Stimulated activated CD4-positive, alpha-beta T cell treated with anti-CD3 and anti-CD28 coated beads, Interleukin-1b, Interleukin-23, amount 100 ng/mL, for 4 hours (primary cell): Measurements from ENCODE around the gene SMNDC1.
A peak's percentile ranks its signal among the peaks of the same experiment; 100 is the strongest.

Experiments used
- DNase-seq, 2 donors: peaks; one replicate each; pipeline ENCODE4 v3.0.0-alpha.2; 2020; ENCODE audit warnings: low read depth in 2 of 2

Gene SMNDC1

DNA sequence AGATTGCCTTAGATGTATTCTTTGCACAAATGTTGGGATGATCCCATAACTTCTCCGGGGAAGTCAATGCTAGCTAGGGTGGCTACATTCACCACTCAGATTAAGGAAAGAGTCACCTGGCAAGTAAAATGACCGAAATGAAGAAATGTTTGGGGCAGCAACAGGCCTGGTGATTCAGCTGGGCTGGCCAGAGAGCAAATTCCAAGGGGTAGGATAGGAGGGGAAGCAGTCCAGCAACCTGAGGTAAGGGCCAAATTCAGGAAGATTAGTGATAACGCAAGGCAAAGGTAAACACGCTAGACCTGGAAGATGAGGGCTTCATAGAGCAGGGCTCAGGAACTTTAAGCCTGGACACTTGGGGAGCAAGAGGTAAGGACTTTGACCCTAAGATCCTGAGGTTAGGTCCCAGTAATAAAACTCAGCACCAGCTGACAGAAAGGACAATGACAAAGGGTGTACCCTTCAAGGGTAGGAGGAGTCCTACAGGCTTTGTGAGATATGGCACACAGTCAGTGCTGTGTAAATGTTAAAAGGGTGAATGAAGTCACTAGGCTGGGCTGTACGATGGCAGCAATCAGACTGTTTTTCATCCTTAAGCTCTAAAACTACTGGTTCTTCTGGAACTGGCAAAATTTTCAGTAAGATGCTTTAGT, 22.7 kb upstream of the SMNDC1 start:
- DNase-seq = no peak

GRCh38 chr10:110326351-110327032, 21.8 kb upstream of the SMNDC1 start:
- no peak for DNase-seq

- DNase-seq = no peak
Measured at GRCh38 chr10:110324805-110325280, 20.1 kb upstream of the SMNDC1 start.

GRCh38 chr10:110324201-110324804, 19.6 kb upstream of the SMNDC1 start:
- no peak for DNase-seq

- DNase-seq = no peak
Measured at GRCh38 chr10:110323503-110323902, 18.8 kb upstream of the SMNDC1 start.

DNA sequence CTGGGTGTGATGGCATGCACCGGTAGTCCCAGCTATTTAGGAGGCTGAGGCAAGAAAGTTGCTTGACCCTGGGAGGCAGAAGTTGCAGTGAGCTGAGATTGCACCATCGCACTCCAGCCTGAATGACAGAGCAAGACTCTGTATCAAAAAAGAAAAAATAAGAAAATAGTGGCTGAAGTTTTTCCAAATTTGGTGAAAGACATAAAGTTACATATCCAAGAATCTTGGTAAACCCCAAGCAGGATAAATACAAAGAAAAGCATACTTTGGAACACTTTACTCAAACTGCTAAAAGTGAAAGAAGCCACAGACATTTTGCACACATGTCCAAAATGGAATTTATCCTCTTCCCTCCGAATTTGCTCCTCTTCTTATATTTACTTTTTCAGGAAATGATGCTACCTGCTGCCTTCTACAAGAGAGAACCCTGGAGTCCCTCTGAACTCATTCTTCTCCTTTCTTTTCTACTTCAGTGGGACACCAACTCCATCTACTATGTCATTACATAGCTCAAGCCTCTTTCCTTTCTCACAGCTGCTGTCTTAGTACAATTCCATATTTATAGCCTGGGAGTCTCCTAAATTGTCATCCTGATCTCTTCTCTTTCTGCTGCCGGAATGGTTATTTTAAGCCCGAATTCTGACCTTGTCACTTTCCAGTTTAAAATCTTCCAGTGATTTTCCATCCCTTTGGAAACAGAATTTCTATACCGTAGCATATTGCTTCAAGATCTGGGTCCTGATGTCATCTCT, 17.3 kb upstream of the SMNDC1 start:
- DNase-seq = no peak

- no peak for DNase-seq
Measured at GRCh38 chr10:110317866-110318850, 13.4 kb upstream of the SMNDC1 start.

- DNase-seq = no peak
Measured at GRCh38 chr10:110313674-110314073, 9.0 kb upstream of the SMNDC1 start.

DNA sequence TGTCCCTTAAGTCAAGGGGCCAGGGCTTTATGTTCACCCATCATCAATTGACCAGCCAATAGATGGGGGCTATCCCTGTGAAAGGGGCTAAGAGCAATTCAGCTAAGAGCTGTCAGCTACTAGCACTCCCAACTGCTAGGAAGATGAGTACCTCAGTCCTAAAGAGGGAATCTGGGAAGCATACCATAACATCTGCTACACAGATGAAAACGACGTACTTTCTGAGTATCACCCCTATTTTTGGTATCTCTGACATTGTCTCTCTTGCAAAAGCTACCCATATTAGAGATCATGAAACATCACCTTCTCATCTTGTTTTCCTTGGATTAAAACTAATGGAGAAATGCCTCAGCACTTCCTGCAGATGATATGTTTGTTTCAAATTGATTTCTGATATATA, 7.5 kb upstream of the SMNDC1 start:
- DNase-seq = no peak

DNA sequence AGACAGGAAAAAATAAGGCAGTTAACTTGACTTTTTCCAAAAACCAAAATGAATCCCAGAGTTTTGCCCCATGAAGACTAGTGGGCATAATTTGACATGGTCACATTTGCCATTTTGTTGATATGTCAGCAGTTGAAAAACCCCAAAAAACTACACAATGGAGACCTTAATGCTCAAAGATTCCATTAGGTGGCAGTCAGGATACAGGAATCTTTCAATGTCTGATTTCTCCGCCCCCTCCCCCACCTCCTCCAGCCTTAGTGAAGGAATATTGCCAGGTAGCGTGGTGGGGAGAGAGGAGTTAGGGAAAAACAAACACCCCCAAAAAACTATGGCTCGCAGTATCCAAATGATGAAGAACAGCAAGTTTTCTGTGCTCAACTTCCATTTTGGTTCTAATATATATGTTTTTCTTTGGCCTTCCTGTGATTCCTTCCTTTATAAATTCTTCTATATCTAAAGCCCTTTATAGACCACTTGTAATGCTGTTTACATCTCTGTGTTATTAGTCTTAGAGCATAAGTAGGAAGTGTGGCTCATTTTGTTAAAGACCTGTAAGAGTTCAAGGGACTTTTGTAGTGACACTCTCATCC, 6.7 kb upstream of the SMNDC1 start:
- peak; percentile 31 to 36 for DNase-seq

- DNase-seq = no peak
Measured at GRCh38 chr10:110310741-110311140, 6.0 kb upstream of the SMNDC1 start.

- DNase-seq = no peak
Measured at GRCh38 chr10:110307805-110308204, 3.1 kb upstream of the SMNDC1 start.

DNA sequence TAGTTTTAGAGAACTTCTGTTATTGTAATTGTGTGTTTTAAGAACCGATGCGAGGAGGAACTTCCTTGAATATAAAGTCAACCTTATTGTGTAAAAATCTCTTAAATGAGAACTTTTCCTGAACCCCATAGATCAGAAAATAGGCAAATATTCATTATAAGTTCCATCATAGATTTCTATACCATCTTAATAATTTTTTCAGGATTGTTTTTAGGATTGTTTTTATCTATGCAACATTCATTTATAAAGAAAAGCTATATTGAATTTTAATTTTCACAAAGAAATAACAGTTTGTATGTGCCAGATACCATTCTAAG, 1.7 kb upstream of the SMNDC1 start:
- DNase-seq = no peak

DNA sequence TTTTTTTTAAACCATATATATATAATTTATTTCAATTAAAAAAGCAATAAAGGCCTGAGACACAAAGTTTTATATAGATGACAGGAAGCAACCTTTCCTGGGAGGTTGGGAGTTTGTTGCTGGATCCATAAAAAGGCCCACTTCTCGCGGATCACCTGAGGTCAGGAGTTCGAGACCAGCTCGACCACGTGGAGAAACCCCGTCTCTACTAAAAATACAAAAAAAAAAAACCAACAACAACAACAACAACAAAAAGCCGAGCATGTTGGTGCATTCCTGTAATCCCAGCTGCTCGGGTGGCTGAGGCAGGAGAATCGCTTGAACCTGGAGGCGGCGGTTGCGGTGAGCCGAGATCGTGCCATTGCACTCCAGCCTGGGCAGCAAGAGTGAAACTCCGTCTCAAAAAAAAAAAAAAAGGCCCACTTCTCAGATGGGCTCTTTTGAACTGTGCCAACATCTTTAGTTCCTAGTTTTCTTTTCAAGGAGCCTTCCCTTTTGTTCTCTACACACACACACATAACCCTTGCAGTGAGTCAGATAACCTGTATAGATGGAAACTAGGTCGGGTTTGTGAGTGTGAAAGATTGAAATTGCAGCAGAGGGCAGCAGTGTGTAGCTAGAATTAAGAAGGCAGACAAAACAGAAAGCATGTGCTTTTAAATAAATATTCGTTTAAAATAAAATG, 1.2 kb upstream of the SMNDC1 start:
- peak in 1 of 2 donors; percentile 50 for DNase-seq

DNA sequence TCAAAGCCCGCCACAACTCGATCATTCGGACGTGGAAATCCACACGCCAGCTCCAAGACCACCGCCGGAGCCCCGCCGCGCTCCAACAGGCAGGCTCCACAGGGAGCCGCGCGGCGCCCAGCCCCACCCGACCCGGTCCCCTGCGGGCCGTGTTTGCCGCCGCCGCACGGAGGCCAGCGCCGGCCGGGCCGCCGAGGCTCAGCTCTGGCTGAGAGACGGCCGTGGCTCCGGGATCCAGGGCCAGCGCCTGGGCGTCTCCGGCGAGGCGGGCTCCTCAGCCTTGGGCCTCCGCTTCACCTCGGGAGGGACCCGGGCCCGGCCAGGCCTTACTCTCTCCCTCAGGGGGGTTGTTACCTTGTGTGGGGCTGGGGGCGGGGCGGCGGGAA, 333 bp downstream of the SMNDC1 start:
- DNase-seq = peak in 1 of 2 donors; percentile 12

GRCh38 chr10:110303681-110304080, 1.0 kb downstream of the SMNDC1 start:
- DNase-seq = no peak

DNA sequence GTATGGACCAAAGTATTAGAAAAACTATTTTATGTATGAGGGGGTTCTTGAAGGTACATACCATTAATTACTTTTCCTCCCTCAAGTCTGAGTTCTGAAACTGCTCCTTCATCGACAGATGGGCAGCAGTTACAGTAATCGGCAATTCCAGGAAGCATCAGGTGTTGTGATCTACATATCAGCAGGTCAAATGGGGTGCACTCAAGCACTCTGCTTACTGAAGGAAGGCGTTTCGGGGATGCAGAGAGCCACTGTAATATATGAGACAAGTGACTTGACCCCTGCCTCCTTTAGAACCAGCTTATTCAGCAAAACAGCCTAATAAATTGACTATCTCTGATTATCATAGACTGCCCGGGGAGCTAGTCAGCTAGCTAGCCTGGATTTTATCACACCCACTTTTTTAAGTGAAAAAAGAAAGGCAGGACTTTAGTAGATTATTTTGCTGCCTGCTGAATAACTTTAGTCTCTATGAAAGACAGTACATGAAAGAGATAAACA, 4.2 kb downstream of the SMNDC1 start:
- DNase-seq = no peak

DNA sequence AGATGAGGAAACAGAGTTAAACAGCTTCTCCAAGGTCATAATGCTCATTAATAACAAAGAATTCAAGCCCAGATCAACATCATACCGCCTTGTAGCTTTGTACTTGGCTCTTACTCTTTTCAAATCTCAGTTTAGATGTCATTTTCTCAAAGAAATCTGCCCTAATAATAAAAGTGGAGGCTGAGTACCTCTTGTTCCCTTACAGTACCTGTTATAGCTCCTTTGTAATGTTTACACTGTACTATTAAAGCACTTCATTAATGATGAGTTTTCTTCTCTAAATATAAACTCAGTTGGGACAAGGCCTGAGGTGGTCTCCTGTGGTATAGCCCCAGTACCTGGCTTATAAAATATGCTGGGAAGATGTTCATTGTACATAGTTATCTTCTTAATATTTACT, 7.8 kb downstream of the SMNDC1 start:
- DNase-seq = no peak

- DNase-seq = no peak
Measured at GRCh38 chr10:110286841-110287240, 17.9 kb downstream of the SMNDC1 start.

GRCh38 chr10:110285501-110285900, 19.2 kb downstream of the SMNDC1 start:
- DNase-seq = no peak
